ENCODE results near the gene DDR2. TPM values are rescaled to one million over a fixed set of nuclear protein-coding genes. Genes with fewer than 3 reads are reported as not detected.

DDR2 gene
- total RNA-seq, 4 donors from 2014 or later, result 165 to 241 (median 199) TPM

DNA sequence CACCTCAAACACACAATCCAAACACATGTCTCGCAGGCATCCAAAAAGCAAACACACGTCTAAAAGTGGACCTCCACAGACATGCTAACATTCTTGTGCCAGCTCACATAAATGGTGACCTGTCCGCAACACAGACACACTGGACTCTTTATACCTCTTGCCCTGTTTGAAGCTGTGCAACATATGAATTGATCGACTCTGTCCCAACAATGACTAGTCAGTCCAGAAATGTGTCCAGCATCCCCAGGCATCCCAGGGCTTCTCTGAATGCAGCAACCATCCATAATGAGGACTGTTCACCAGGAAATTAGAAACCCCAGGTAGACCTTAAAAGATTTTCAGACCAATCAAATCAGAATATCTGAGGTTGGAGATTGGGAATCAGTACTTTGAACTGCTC lies 3.2 kb downstream of the DDR2 start:
- H3K4me1 ChIP-seq, result peaks cover 3 to 62% (median 5%) of the 10 kb centered on the region in 3 donors
- no peak for ATAC-seq
- H3K27ac ChIP-seq, result peak overlapping the region; percentile 15 to 89 (median 86)

DNA sequence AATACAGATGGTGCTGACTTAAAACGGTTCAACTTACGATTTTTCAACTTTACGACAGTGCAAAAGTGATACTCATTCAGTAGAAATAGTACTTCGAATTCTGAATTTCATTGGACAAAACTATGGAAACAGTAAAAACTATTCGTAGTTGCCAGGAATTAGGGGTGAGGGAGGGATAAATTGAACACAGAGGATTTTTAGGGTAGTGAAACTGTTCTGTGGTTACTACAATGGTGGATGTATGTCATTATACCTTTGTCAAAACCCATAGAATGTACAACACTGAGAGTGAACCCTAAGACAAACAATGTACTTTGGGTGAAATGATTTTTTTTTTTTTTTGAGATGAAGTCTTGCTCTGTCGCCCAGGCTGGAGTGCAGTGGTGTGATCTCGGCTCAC lies 7.5 kb downstream of the DDR2 start:
- Histone ChIP-seq H3K27ac (no peak overlapping the region), H3K4me1 (peaks cover 0 to 64% (median 0%) of the 10 kb centered on the region in 3 donors), H3K9me3 (no peaks in the 10 kb centered on the region), H3K27me3 (no peaks in the 10 kb centered on the region), H3K4me3 (no peak overlapping the region), H3K36me3 (no peaks in the 10 kb centered on the region)
- ATAC-seq, result no peak
- WGBS, 2 donors (ENCODE audit: low coverage in 1 of 2), result 93 to 94% methylated on average over 6 to 7 of the region's 7 CpGs
- TF ChIP-seq POLR2A (IDR thresholded peaks at IDR 0.05), result no peak

More for the DNA sequence above, 3.2 kb downstream of the DDR2 start:
- Histone ChIP-seq H3K27me3 (no peaks in the 10 kb centered on the region), H3K36me3 (no peaks in the 10 kb centered on the region), H3K4me3 (peak overlapping the region in 1 of 2 donors; percentile 56), H3K9me3 (no peaks in the 10 kb centered on the region)
- TF ChIP-seq, protein P1, sequence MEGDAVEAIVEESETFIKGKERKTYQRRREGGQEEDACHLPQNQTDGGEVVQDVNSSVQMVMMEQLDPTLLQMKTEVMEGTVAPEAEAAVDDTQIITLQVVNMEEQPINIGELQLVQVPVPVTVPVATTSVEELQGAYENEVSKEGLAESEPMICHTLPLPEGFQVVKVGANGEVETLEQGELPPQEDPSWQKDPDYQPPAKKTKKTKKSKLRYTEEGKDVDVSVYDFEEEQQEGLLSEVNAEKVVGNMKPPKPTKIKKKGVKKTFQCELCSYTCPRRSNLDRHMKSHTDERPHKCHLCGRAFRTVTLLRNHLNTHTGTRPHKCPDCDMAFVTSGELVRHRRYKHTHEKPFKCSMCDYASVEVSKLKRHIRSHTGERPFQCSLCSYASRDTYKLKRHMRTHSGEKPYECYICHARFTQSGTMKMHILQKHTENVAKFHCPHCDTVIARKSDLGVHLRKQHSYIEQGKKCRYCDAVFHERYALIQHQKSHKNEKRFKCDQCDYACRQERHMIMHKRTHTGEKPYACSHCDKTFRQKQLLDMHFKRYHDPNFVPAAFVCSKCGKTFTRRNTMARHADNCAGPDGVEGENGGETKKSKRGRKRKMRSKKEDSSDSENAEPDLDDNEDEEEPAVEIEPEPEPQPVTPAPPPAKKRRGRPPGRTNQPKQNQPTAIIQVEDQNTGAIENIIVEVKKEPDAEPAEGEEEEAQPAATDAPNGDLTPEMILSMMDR (IDR thresholded peaks at IDR 0.05), result no peak
- TF ChIP-seq POLR2AphosphoS5 (IDR thresholded peaks at IDR 0.05), result no peak
- TF ChIP-seq POLR2A (IDR thresholded peaks at IDR 0.05), result no peak
- TF ChIP-seq EP300 (IDR thresholded peaks at IDR 0.05), result no peak
- no CpG with 5 or more reads among the region's 4 CpGs for WGBS, 2 donors (ENCODE audit: low coverage in 1 of 2)

DNA sequence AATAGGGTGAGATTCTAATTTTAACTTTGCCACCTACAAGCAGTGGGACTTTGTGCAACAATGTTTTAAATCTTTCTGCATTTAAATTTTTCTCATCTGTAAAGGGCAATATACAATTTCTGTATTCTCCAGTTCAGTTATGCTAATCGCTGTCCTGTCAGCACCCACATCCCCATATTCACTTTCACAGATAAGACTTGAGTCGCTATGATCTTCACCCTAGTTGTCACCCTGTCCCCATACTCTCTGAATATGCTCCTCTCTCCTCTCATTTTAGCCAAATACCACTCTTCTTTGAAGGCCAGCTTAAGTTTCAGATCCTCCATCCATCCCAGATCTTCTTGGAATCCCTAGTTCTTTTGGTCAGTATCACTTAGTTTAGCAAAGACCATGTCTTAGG lies 8.8 kb downstream of the DDR2 start:
- no peaks in the 10 kb centered on the region for H3K9me3 ChIP-seq
- no peak overlapping the region for H3K27ac ChIP-seq
- H3K27me3 ChIP-seq, result no peaks in the 10 kb centered on the region
- no peak for TF ChIP-seq EP300 (IDR thresholded peaks at IDR 0.05)
- TF ChIP-seq, protein P1 (IDR thresholded peaks at IDR 0.05), result no peak
- TF ChIP-seq POLR2AphosphoS5 (IDR thresholded peaks at IDR 0.05), result no peak
- no peak for TF ChIP-seq POLR2A (IDR thresholded peaks at IDR 0.05)
- no peak for ATAC-seq
- WGBS, 2 donors (ENCODE audit: low coverage in 1 of 2), result 71 to 87% methylated on average over 2 of the region's 2 CpGs
- no peaks in the 10 kb centered on the region for H3K36me3 ChIP-seq
- H3K4me1 ChIP-seq, result peaks cover 0 to 64% (median 2%) of the 10 kb centered on the region in 3 donors
- no peak overlapping the region for H3K4me3 ChIP-seq

DNA sequence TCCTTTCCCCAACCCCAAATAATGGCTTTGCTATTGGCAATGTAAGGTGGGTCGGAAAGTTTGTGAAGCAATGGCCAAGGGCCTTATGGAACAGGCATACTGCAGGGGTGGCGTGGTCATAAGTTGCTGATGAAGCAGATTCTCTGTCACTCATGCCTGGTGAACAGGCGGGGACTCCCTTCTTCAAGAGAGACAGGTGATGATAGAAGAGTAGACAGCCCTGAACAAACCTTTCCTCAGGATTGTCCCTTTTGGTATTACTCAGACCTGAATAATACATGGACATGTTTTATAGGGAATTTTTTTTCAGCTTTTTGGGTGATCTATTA lies 12.7 kb downstream of the DDR2 start:
- no peak overlapping the region for H3K4me3 ChIP-seq
- H3K9me3 ChIP-seq, result no peaks in the 10 kb centered on the region
- peaks cover 4 to 82% (median 9%) of the 10 kb centered on the region in 3 donors for H3K4me1 ChIP-seq
- no peaks in the 10 kb centered on the region for H3K27me3 ChIP-seq
- TF ChIP-seq, protein P1 (IDR thresholded peaks at IDR 0.05), result no peak
- TF ChIP-seq EP300 (IDR thresholded peaks at IDR 0.05), result no peak
- no peak for TF ChIP-seq POLR2AphosphoS5 (IDR thresholded peaks at IDR 0.05)
- no peak for TF ChIP-seq POLR2A (IDR thresholded peaks at IDR 0.05)
- WGBS, 2 donors (ENCODE audit: low coverage in 1 of 2), result 100% methylated on average over 2 of the region's 3 CpGs; no CpG with 5 or more reads in 1 of the 2 donors
- no peak overlapping the region for H3K27ac ChIP-seq
- ATAC-seq, result no peak
- H3K36me3 ChIP-seq, result no peaks in the 10 kb centered on the region

DNA sequence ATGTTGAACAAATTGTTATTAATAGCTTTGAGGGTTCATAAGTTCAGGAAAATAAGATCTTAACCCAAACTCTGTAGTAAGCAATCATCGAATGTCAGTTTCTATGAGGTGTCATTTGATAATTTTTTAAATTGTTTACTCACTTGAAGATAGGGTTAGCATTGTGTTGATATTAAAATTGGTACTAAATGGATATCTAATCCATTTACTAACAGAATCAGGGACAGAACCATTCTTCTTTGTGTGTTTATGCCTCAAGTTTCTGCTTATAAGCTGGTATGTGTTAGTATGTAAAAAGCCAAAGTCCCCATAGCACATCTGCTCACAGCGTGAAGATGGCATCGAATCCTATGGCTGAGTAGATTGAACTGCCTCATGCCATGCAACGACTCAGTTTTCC lies 13.4 kb downstream of the DDR2 start:
- 62 to 63% methylated on average over 4 of the region's 4 CpGs for WGBS, 2 donors (ENCODE audit: low coverage in 1 of 2)
- no peaks in the 10 kb centered on the region for H3K36me3 ChIP-seq
- H3K27me3 ChIP-seq, result no peaks in the 10 kb centered on the region
- no peaks in the 10 kb centered on the region for H3K9me3 ChIP-seq
- peaks cover 4 to 82% (median 9%) of the 10 kb centered on the region in 3 donors for H3K4me1 ChIP-seq
- no peak overlapping the region for H3K4me3 ChIP-seq
- no peak for ATAC-seq
- TF ChIP-seq POLR2AphosphoS5 (IDR thresholded peaks at IDR 0.05) (no peak), EP300 (IDR thresholded peaks at IDR 0.05) (no peak), POLR2A (IDR thresholded peaks at IDR 0.05) (no peak)
- TF ChIP-seq, protein P1 (IDR thresholded peaks at IDR 0.05), result no peak
- H3K27ac ChIP-seq, result no peak overlapping the region
